Muscle layer of colon (tissue), 2 donors: ENCODE data around the gene PRUNE2.
"Not testable (repeated sequence)": the region's sequence is repeated elsewhere in the genome, so short reads cannot be mapped to it uniquely, and the experiment has no call there.

ENCODE experiments used
- H3K27ac ChIP-seq: one replicate; pipeline ENCODE4 v1.7.0; 2013; ENCODE audit warnings: low read depth, mild to moderate bottlenecking, low read length, moderate library complexity
- H3K27me3 ChIP-seq, 2 donors: one replicate each; pipeline ENCODE4 v1.7.0; 2013; ENCODE audit warnings: low read length in 2 of 2, mild to moderate bottlenecking in 2 of 2; ENCODE audit not compliant: insufficient read depth in 2 of 2, control insufficient read depth in 1 of 2
- H3K36me3 ChIP-seq: one replicate; pipeline ENCODE4 v1.7.0; 2013; ENCODE audit warnings: mild to moderate bottlenecking, low read length; ENCODE audit not compliant: insufficient read depth
- H3K4me1 ChIP-seq: one replicate; pipeline ENCODE4 v1.7.0; 2013; ENCODE audit warnings: mild to moderate bottlenecking, low read length; ENCODE audit not compliant: insufficient read depth
- H3K4me3 ChIP-seq, 2 donors: one replicate each; pipeline ENCODE4 v1.7.0; 2013; ENCODE audit warnings: low read length in 2 of 2, low read depth in 1 of 2, mild to moderate bottlenecking in 1 of 2, moderate library complexity in 1 of 2
- H3K9ac ChIP-seq: one replicate; pipeline ENCODE4 v1.7.0; 2013; ENCODE audit warnings: low read length
- H3K9me3 ChIP-seq: one replicate; pipeline ENCODE4 v1.7.0; 2013; ENCODE audit warnings: mild to moderate bottlenecking, low read length
- donor health status: abdominal sarcoma.
- donor health status: Adenocarcinoma of cecum.

PRUNE2 gene

GRCh38 chr9:76593961-76594735 is 311.8 kb downstream of the PRUNE2 start:
- not testable (repeated sequence) for H3K9me3 ChIP-seq, H3K9ac ChIP-seq, H3K4me3 ChIP-seq, H3K27ac ChIP-seq, H3K27me3 ChIP-seq, H3K4me1 ChIP-seq, H3K36me3 ChIP-seq

- Histone ChIP-seq H3K4me3 (no peak overlapping the region), H3K9ac (no peak overlapping the region), H3K9me3 (no peaks in the 10 kb centered on the region), H3K27me3 (no peaks in the 10 kb centered on the region), H3K4me1 (no peaks in the 10 kb centered on the region), H3K36me3 (no peaks in the 10 kb centered on the region), H3K27ac (no peak overlapping the region)
Measured at GRCh38 chr9:76592974-76593347, 313.0 kb downstream of the PRUNE2 start.

- no peaks in the 10 kb centered on the region for H3K9me3 ChIP-seq
- H3K27ac ChIP-seq: no peak overlapping the region
- H3K4me1 ChIP-seq: no peaks in the 10 kb centered on the region
- no peak overlapping the region for H3K9ac ChIP-seq
- no peaks in the 10 kb centered on the region for H3K36me3 ChIP-seq
- H3K27me3 ChIP-seq: no peaks in the 10 kb centered on the region
- H3K4me3 ChIP-seq: no peak overlapping the region
Measured at GRCh38 chr9:76592091-76592973, 313.6 kb downstream of the PRUNE2 start.

GRCh38 chr9:76591256-76591950 is 314.5 kb downstream of the PRUNE2 start:
- Histone ChIP-seq H3K9ac (no peak overlapping the region), H3K27ac (no peak overlapping the region), H3K36me3 (no peaks in the 10 kb centered on the region), H3K9me3 (no peaks in the 10 kb centered on the region), H3K4me3 (no peak overlapping the region), H3K27me3 (no peaks in the 10 kb centered on the region), H3K4me1 (no peaks in the 10 kb centered on the region)

GRCh38 chr9:76588316-76588715 is 317.6 kb downstream of the PRUNE2 start:
- Histone ChIP-seq H3K9ac (no peak overlapping the region), H3K27me3 (no peaks in the 10 kb centered on the region), H3K36me3 (no peaks in the 10 kb centered on the region), H3K9me3 (no peaks in the 10 kb centered on the region), H3K4me1 (no peaks in the 10 kb centered on the region), H3K27ac (no peak overlapping the region), H3K4me3 (no peak overlapping the region)

GRCh38 chr9:76586390-76587314 is 319.3 kb downstream of the PRUNE2 start:
- no peak overlapping the region for H3K4me3 ChIP-seq
- H3K27ac ChIP-seq: no peak overlapping the region
- no peak overlapping the region for H3K9ac ChIP-seq

GRCh38 chr9:76585487-76586389 is 320.2 kb downstream of the PRUNE2 start:
- no peaks in the 10 kb centered on the region for H3K36me3 ChIP-seq
- H3K27ac ChIP-seq: no peak overlapping the region
- no peak overlapping the region for H3K4me3 ChIP-seq
- H3K9me3 ChIP-seq: no peaks in the 10 kb centered on the region
- no peaks in the 10 kb centered on the region for H3K27me3 ChIP-seq
- H3K9ac ChIP-seq: no peak overlapping the region
- H3K4me1 ChIP-seq: no peaks in the 10 kb centered on the region

More at GRCh38 chr9:76586390-76587314, 319.3 kb downstream of the PRUNE2 start:
- Histone ChIP-seq H3K4me1 (no peaks in the 10 kb centered on the region), H3K27me3 (no peaks in the 10 kb centered on the region), H3K36me3 (no peaks in the 10 kb centered on the region), H3K9me3 (no peaks in the 10 kb centered on the region)

GRCh38 chr9:76583256-76583655 is 322.7 kb downstream of the PRUNE2 start:
- H3K36me3 ChIP-seq: no peaks in the 10 kb centered on the region
- no peak overlapping the region for H3K4me3 ChIP-seq
- H3K27ac ChIP-seq: no peak overlapping the region
- H3K27me3 ChIP-seq: no peaks in the 10 kb centered on the region
- H3K4me1 ChIP-seq: no peaks in the 10 kb centered on the region
- H3K9me3 ChIP-seq: no peaks in the 10 kb centered on the region
- no peak overlapping the region for H3K9ac ChIP-seq

- no peaks in the 10 kb centered on the region for H3K27me3 ChIP-seq
- no peaks in the 10 kb centered on the region for H3K36me3 ChIP-seq
- no peak overlapping the region for H3K9ac ChIP-seq
- H3K4me3 ChIP-seq: no peak overlapping the region
- no peak overlapping the region for H3K27ac ChIP-seq
- no peaks in the 10 kb centered on the region for H3K9me3 ChIP-seq
- H3K4me1 ChIP-seq: no peaks in the 10 kb centered on the region
Measured at GRCh38 chr9:76581731-76582130, 324.2 kb downstream of the PRUNE2 start.

- H3K9ac ChIP-seq: no peak overlapping the region
- no peak overlapping the region for H3K4me3 ChIP-seq
- no peaks in the 10 kb centered on the region for H3K36me3 ChIP-seq
- H3K4me1 ChIP-seq: no peaks in the 10 kb centered on the region
- H3K27me3 ChIP-seq: no peaks in the 10 kb centered on the region
- H3K9me3 ChIP-seq: no peaks in the 10 kb centered on the region
- no peak overlapping the region for H3K27ac ChIP-seq
Measured at GRCh38 chr9:76580820-76581219, 325.1 kb downstream of the PRUNE2 start.
